H9 (cell line): ENCODE measurements around the gene SGIP1. TPM values are rescaled to one million over a fixed set of nuclear protein-coding genes. Genes with fewer than 3 reads are reported as not detected.

Experiments used
- DNase-seq: peaks from one replicate; pipeline ENCODE4 v3.0.0-alpha.2; 2017
- H2AFZ ChIP-seq: one replicate; pipeline ENCODE4 v1.6.1; 2013; ENCODE audit warnings: mild to moderate bottlenecking, low read length, control low read depth, moderate library complexity
- H2AK5ac ChIP-seq: 2 replicates; pipeline ENCODE4 v1.6.1; 2013; ENCODE audit warnings: low read length, control low read depth, mixed read lengths; ENCODE audit not compliant: insufficient read length
- H2BK120ac ChIP-seq: one replicate; pipeline ENCODE4 v1.6.1; 2013; ENCODE audit warnings: low read depth, mild to moderate bottlenecking, low read length, control low read depth, inconsistent platforms; ENCODE audit not compliant: poor library complexity, severe bottlenecking
- H2BK12ac ChIP-seq: 2 replicates; pipeline ENCODE4 v1.6.1; 2013; ENCODE audit warnings: low read length, control low read depth, mixed read lengths, low read depth; ENCODE audit not compliant: insufficient read length
- H2BK15ac ChIP-seq: 2 replicates; pipeline ENCODE4 v1.6.1; 2013; ENCODE audit warnings: low read depth, low read length, control low read depth
- H2BK20ac ChIP-seq: one replicate; pipeline ENCODE4 v1.6.1; 2013; ENCODE audit warnings: low read depth, mild to moderate bottlenecking, low read length, control low read depth, inconsistent platforms; ENCODE audit not compliant: poor library complexity, severe bottlenecking
- H2BK5ac ChIP-seq: 2 replicates; pipeline ENCODE4 v1.6.1; 2013; ENCODE audit warnings: low read length, control low read depth, mixed read lengths; ENCODE audit not compliant: insufficient read length
- H3K14ac ChIP-seq: 2 replicates; pipeline ENCODE4 v1.6.1; 2013; ENCODE audit warnings: low read length, control low read depth; ENCODE audit not compliant: insufficient read depth
- H3K18ac ChIP-seq: 2 replicates; pipeline ENCODE4 v1.6.1; 2013; ENCODE audit warnings: low read depth, mild to moderate bottlenecking, mixed read lengths, low read length, control low read depth; ENCODE audit not compliant: insufficient read length
- H3K23ac ChIP-seq: 2 replicates; pipeline ENCODE4 v1.6.1; 2013; ENCODE audit warnings: low read length, control low read depth, mixed read lengths, low read depth; ENCODE audit not compliant: insufficient read length
- H3K23me2 ChIP-seq: 2 replicates; pipeline ENCODE4 v1.6.1; 2013; ENCODE audit warnings: low read depth, mild to moderate bottlenecking, mixed read lengths, low read length, control low read depth; ENCODE audit not compliant: insufficient read length, poor library complexity, severe bottlenecking
- H3K27ac ChIP-seq: 2 replicates; pipeline ENCODE4 v1.5.1; 2013; ENCODE audit warnings: low read length, control low read depth, mixed read lengths, low read depth; ENCODE audit not compliant: insufficient read length
- H3K27me3 ChIP-seq: 2 replicates; pipeline ENCODE4 v1.6.1; 2013; ENCODE audit warnings: low read length, control low read depth, inconsistent platforms; ENCODE audit not compliant: insufficient read depth
- H3K4ac ChIP-seq: 2 replicates; pipeline ENCODE4 v1.6.1; 2013; ENCODE audit warnings: low read depth, mild to moderate bottlenecking, control low read depth, inconsistent platforms, low read length, moderate library complexity
- H3K4me1 ChIP-seq: 2 replicates; pipeline ENCODE4 v1.6.1; 2013; ENCODE audit warnings: low read length, control low read depth, inconsistent platforms; ENCODE audit not compliant: insufficient read depth
- H3K4me2 ChIP-seq: 2 replicates; pipeline ENCODE4 v1.6.1; 2013; ENCODE audit warnings: low read length, control low read depth, mixed read lengths; ENCODE audit not compliant: insufficient read length, insufficient read depth
- H3K56ac ChIP-seq: 2 replicates; pipeline ENCODE4 v1.6.1; 2013; ENCODE audit warnings: low read depth, mild to moderate bottlenecking, mixed read lengths, low read length, control low read depth; ENCODE audit not compliant: insufficient read length
- H3K79me1 ChIP-seq: 2 replicates; pipeline ENCODE4 v1.6.1; 2013; ENCODE audit warnings: low read depth, mild to moderate bottlenecking, moderate library complexity, low read length, control low read depth, inconsistent platforms; ENCODE audit not compliant: insufficient read depth, poor library complexity, severe bottlenecking
- H3K79me2 ChIP-seq: 2 replicates; pipeline ENCODE4 v1.6.1; 2013; ENCODE audit warnings: low read length, control low read depth, inconsistent platforms; ENCODE audit not compliant: insufficient read depth
- H3K9ac ChIP-seq: 2 replicates; pipeline ENCODE4 v1.6.1; 2013; ENCODE audit warnings: low read length, control low read depth, mixed read lengths; ENCODE audit not compliant: insufficient read length; ENCODE audit errors: extremely low read depth
- H3K9me3 ChIP-seq: one replicate; pipeline ENCODE4 v1.6.1; 2013; ENCODE audit warnings: low read depth, low read length, inconsistent platforms; ENCODE audit not compliant: control insufficient read depth
- H3T11ph ChIP-seq: one replicate; pipeline ENCODE4 v1.6.1; 2013; ENCODE audit warnings: mild to moderate bottlenecking, low read length, control low read depth, inconsistent platforms
- H4K20me1 ChIP-seq: one replicate; pipeline ENCODE4 v1.6.1; 2013; ENCODE audit not compliant: control insufficient read depth, insufficient read length, insufficient read depth
- H4K5ac ChIP-seq: 2 replicates; pipeline ENCODE4 v1.6.1; 2013; ENCODE audit warnings: low read depth, mild to moderate bottlenecking, mixed read lengths, low read length, control low read depth; ENCODE audit not compliant: insufficient read length
- H4K8ac ChIP-seq: replicated peaks from 2 replicates; pipeline ENCODE4 v1.6.1; 2013; ENCODE audit warnings: low read length, control low read depth, mixed read lengths, low read depth; ENCODE audit not compliant: insufficient read length
- H4K91ac ChIP-seq: 2 replicates; pipeline ENCODE4 v1.6.1; 2013; ENCODE audit warnings: low read depth, mild to moderate bottlenecking, moderate library complexity, mixed read lengths, low read length, control low read depth; ENCODE audit not compliant: insufficient read length
- H3K27ac Mint-ChIP-seq, 3 experiments: 2 replicates in 2 of 3; 3 replicates in 1 of 3; pipeline ENCODE4 v1.8.0; 2020 to 2021; ENCODE audit warnings: mixed read lengths in 3 of 3, mild to moderate bottlenecking in 1 of 3, moderate library complexity in 1 of 3
- H3K27me3 Mint-ChIP-seq: 2 replicates; pipeline ENCODE4 v1.8.0; 2021; ENCODE audit warnings: low read depth, mild to moderate bottlenecking, moderate library complexity, mixed read lengths
- H3K36me3 Mint-ChIP-seq, 3 experiments: 2 replicates in 2 of 3; 3 replicates in 1 of 3; pipeline ENCODE4 v1.8.0; 2020 to 2021; ENCODE audit warnings: low read depth in 3 of 3, mixed read lengths in 3 of 3; ENCODE audit not compliant: insufficient read depth in 1 of 3
- H3K4me1 Mint-ChIP-seq, 2 experiments: 2 replicates each; pipeline ENCODE4 v1.8.0; 2020; ENCODE audit warnings: mixed read lengths in 2 of 2
- H3K4me3 Mint-ChIP-seq, 2 experiments: 2 replicates in 1 of 2; 3 replicates in 1 of 2; pipeline ENCODE4 v1.8.0; 2020 to 2021; ENCODE audit warnings: mild to moderate bottlenecking in 2 of 2, mixed read lengths in 2 of 2, moderate library complexity in 1 of 2
- H3K9me3 Mint-ChIP-seq, 2 experiments: 2 replicates in 1 of 2; 3 replicates in 1 of 2; pipeline ENCODE4 v1.8.0; 2020; ENCODE audit warnings: mild to moderate bottlenecking in 2 of 2, mixed read lengths in 2 of 2, moderate library complexity in 1 of 2
- WGBS: extraction: QIAGEN DNeasy Blood & Tissue Kit; methylation state at CpG from one replicate; pipeline ENCODE4 v1.1.7; 2013; ENCODE audit warnings: missing lambda C conversion rate, low lambda C conversion rate, mixed read lengths; ENCODE audit not compliant: insufficient read length; ENCODE audit errors: extremely low coverage; 5-methylcytosine and 5-hydroxymethylcytosine counted together
- total RNA-seq: library from RNA; stranded (reverse); gene quantifications from 2 replicates; pipeline ENCODE4 v1.2.1, GENCODE V29; 2021
- TF ChIP-seq, protein P1 (sequence below): fragments of 200-600 bp; sonication (generic); conservative IDR thresholded peaks from 3 replicates; pipeline ENCODE4 v1.8.0; 2021; ENCODE audit warnings: antibody characterized with exemption, mild to moderate bottlenecking

SGIP1 gene
- total RNA-seq, 1 experiment from 2014 or later: 1.5 TPM

DNA sequence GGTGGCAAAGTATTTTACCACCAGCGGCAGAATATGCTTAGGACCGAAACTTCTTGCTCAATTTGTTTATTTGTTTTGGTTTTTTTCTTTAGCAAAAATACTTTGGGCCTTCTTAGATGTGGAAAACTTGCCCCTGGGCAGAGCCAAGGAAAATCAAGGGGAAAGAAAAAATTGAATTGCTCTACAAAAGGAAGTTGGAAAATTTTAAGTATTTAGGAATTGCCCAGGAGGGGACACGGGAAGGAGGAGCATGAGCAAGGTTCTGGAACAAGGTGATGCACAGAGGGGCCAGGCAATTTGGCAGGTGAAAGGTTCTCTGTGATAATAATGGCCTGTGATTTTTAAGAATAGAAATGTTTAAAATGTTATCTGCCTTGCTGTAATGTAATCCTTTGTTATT is 28.6 kb downstream of the SGIP1 start:
- H3K27me3 Mint-ChIP-seq: no peaks in the 10 kb centered on the region
- H3K14ac ChIP-seq: no peak overlapping the region
- no peak overlapping the region for H3T11ph ChIP-seq
- H4K91ac ChIP-seq: no peak overlapping the region
- peaks cover 4% of the 10 kb centered on the region; the same call in 1 of the 2 replicates for H3K4me1 ChIP-seq
- no peak overlapping the region for H2BK5ac ChIP-seq
- H3K79me2 ChIP-seq: no peaks in the 10 kb centered on the region
- no peaks in the 10 kb centered on the region for H3K79me1 ChIP-seq
- H2BK20ac ChIP-seq: no peak overlapping the region
- no peak overlapping the region for H4K8ac ChIP-seq
- TF ChIP-seq, protein P1, sequence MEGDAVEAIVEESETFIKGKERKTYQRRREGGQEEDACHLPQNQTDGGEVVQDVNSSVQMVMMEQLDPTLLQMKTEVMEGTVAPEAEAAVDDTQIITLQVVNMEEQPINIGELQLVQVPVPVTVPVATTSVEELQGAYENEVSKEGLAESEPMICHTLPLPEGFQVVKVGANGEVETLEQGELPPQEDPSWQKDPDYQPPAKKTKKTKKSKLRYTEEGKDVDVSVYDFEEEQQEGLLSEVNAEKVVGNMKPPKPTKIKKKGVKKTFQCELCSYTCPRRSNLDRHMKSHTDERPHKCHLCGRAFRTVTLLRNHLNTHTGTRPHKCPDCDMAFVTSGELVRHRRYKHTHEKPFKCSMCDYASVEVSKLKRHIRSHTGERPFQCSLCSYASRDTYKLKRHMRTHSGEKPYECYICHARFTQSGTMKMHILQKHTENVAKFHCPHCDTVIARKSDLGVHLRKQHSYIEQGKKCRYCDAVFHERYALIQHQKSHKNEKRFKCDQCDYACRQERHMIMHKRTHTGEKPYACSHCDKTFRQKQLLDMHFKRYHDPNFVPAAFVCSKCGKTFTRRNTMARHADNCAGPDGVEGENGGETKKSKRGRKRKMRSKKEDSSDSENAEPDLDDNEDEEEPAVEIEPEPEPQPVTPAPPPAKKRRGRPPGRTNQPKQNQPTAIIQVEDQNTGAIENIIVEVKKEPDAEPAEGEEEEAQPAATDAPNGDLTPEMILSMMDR: no peak
- H3K9me3 ChIP-seq: no peaks in the 10 kb centered on the region
- no peak overlapping the region for H3K9ac ChIP-seq
- H3K23ac ChIP-seq: no peak overlapping the region
- H3K27ac ChIP-seq: no peak overlapping the region
- no peaks in the 10 kb centered on the region for H3K23me2 ChIP-seq
- no peaks in the 10 kb centered on the region for H4K20me1 ChIP-seq
- H2BK12ac ChIP-seq: no peak overlapping the region
- H4K5ac ChIP-seq: no peak overlapping the region
- H3K36me3 Mint-ChIP-seq: no peaks in the 10 kb centered on the region
- no peak overlapping the region for H3K18ac ChIP-seq
- H3K27ac Mint-ChIP-seq: peak overlapping the region in 1 of 3 experiments; percentile 78; a peak in 2 of 7 replicates
- no peak overlapping the region for H2AK5ac ChIP-seq
- no peak overlapping the region for H2BK15ac ChIP-seq
- peaks cover 9 to 16% of the 10 kb centered on the region in 2 experiments for H3K4me1 Mint-ChIP-seq
- H3K56ac ChIP-seq: no peak overlapping the region
- H3K27me3 ChIP-seq: no peaks in the 10 kb centered on the region
- no peak for DNase-seq
- no peak overlapping the region for H2AFZ ChIP-seq
- H3K4ac ChIP-seq: no peak overlapping the region
- no peak overlapping the region for H2BK120ac ChIP-seq
- H3K4me3 Mint-ChIP-seq: no peak overlapping the region; a peak in 1 of 5 replicates
- WGBS: no CpG with 5 or more reads among the region's 3 CpGs
- no peaks in the 10 kb centered on the region for H3K9me3 Mint-ChIP-seq
- H3K4me2 ChIP-seq: no peak overlapping the region
